Right renal pelvis (tissue), 4 donors: Measurements from ENCODE around the gene ZNF746. TPM values are rescaled to one million over a fixed set of nuclear protein-coding genes. Genes with fewer than 3 reads are reported as not detected.
A peak's percentile ranks its signal among the peaks of the same experiment; 100 is the strongest.
"Not testable (repeated sequence)": the region's sequence is repeated elsewhere in the genome, so short reads cannot be mapped to it uniquely, and the experiment has no call there.

Experiments used
- DNase-seq, 4 donors: peaks; one replicate each; pipeline ENCODE4 v3.0.0-alpha.2; 2013; ENCODE audit warnings: low read depth in 4 of 4, low spot score in 3 of 4, missing footprints in 1 of 4
- polyA plus RNA-seq, 4 donors: library from polyadenylated mRNA; unstranded; fragments of 120-200 nt; gene quantifications; one replicate each; pipeline ENCODE4 v1.2.1, GENCODE V29; 2013; ENCODE audit not compliant: insufficient read length in 4 of 4

ZNF746 gene
- polyA plus RNA-seq, 4 donors, result 13.2 to 15.4 (median 14.8) TPM

- peak; percentile 61 to 71 (median 66) for DNase-seq
Observed at GRCh38 chr7:149460493-149461277, 36.9 kb downstream of the ZNF746 start, which contains the start of gene ZNF777. TSS of gene ZNF777 (minus strand) at chr7:149461062. CDS start at chr7:149456022, 5,040 bp downstream.

- no peak for DNase-seq
Observed at GRCh38 chr7:149459540-149460452, 37.8 kb downstream of the ZNF746 start.

GRCh38 chr7:149459201-149459539 is 38.4 kb downstream of the ZNF746 start:
- no peak for DNase-seq

- no peak for DNase-seq
Observed at GRCh38 chr7:149458235-149458634, 39.4 kb downstream of the ZNF746 start.

- no peak for DNase-seq
Observed at GRCh38 chr7:149457766-149458165, 39.8 kb downstream of the ZNF746 start.

GRCh38 chr7:149456506-149457421 is 40.8 kb downstream of the ZNF746 start:
- DNase-seq, result no peak

GRCh38 chr7:149455175-149455950 is 42.2 kb downstream of the ZNF746 start:
- no peak for DNase-seq

GRCh38 chr7:149454750-149455149 is 42.9 kb downstream of the ZNF746 start:
- no peak for DNase-seq

GRCh38 chr7:149454006-149454405 is 43.6 kb downstream of the ZNF746 start:
- DNase-seq, result no peak

- no peak for DNase-seq
Observed at GRCh38 chr7:149450821-149451220, 46.8 kb downstream of the ZNF746 start.

- no peak for DNase-seq
Observed at GRCh38 chr7:149449897-149450296, 47.7 kb downstream of the ZNF746 start.

GRCh38 chr7:149448961-149449360 is 48.6 kb downstream of the ZNF746 start:
- DNase-seq, result no peak

- not testable (repeated sequence) for DNase-seq
Observed at GRCh38 chr7:149446026-149446425, 51.6 kb downstream of the ZNF746 start.

- no peak for DNase-seq
Observed at GRCh38 chr7:149444287-149444686, 53.3 kb downstream of the ZNF746 start.

GRCh38 chr7:149443523-149443922 is 54.1 kb downstream of the ZNF746 start:
- no peak for DNase-seq

GRCh38 chr7:149442924-149443323 is 54.7 kb downstream of the ZNF746 start:
- no peak for DNase-seq

- no peak for DNase-seq
Observed at GRCh38 chr7:149440222-149440621, 57.4 kb downstream of the ZNF746 start.

- DNase-seq, result no peak
Observed at GRCh38 chr7:149436358-149436757, 61.3 kb downstream of the ZNF746 start.

GRCh38 chr7:149433124-149433523 is 64.5 kb downstream of the ZNF746 start:
- no peak for DNase-seq
